ENCODE data around the gene SNX32.

Gene SNX32

DNA sequence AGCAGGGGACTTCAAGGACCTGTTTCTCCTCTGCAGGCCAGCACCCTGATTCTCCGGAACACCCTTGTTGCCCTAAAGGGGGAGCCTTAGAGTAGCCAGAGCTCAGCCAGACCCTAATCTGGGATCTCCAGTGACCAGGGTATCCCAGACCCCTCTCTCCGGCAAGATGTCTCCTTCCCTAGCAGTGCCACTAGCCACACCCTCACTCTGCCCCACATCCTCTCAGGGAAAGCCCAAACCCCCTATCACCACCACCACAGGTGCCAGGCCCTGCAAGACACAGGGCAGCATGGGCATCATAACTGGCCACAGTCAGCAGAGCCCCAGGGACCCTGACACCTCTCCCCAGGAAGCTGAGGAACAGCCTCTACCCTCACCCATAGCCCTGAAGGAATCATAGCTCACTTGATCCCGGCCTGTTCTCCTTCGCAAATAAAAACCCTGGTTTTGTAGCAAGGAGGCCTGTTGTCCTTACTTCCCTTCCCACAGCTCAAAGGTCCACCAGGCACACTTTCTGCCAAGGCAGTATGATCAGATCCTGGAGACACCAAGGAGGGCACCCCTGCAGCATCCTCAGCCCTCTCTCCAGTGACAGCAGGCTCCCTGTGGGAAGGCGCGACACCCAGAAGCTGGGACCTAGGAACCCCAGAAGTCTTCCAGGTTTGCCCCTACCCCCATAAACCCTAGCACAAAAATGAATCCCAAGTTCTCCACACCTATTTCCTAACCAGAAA, 19.6 kb downstream of the SNX32 start:
- peaks cover 24% of the 10 kb centered on the region for H3K36me3 ChIP-seq (ENCODE audit: low read length)

DNA sequence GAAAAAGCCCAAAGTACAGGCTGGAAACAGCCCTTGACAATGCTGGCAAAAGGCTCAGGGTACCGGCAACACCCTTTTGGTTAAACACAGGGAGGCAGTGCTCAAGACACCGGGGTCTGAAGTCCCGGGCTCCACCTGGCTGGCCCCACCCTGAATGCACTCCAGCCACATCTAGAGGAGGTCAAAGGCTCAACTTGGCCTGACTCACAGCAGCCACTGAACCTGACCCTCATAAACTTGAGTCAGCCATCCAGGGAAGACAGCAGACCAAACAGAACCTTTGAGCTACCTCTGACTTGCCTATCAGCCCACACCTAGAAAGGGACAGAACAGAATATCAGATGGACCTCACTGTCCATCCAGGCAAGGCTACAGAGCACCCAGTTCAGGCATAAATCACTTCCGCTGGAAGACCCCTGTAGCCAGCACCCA, 20.4 kb downstream of the SNX32 start:
- Histone ChIP-seq H3K9me2 (replicated peaks; ENCODE audit: insufficient read depth, low read length) (no peaks in the 10 kb centered on the region), H3K9me3 (ENCODE audit: insufficient read depth, low read length) (no peaks in the 10 kb centered on the region), H3K4me2 (ENCODE audit: low read depth, low read length, poor library complexity, severe bottlenecking) (no peak overlapping the region), H3K36me3 (ENCODE audit: low read length) (peaks cover 24% of the 10 kb centered on the region), H4K20me1 (ENCODE audit: low read depth, low read length) (peaks cover 16% of the 10 kb centered on the region), H2AFZ (ENCODE audit: low read depth, low read length, severe bottlenecking) (no peak overlapping the region), H3K27me3 (ENCODE audit: low read length) (no peaks in the 10 kb centered on the region), H3K79me2 (ENCODE audit: insufficient read depth, low read length) (peaks cover 28% of the 10 kb centered on the region), H3K4me3 (ENCODE audit: insufficient read depth, low read length, poor library complexity, severe bottlenecking) (no peak overlapping the region), H3K27ac (ENCODE audit: low read depth, low read length) (no peak overlapping the region), H3K9ac (ENCODE audit: low read length) (no peak overlapping the region), H3F3A (ENCODE audit: insufficient read depth) (peaks cover 34% of the 10 kb centered on the region)
- no peak for TF ChIP-seq EZH2phosphoT487 (conservative IDR thresholded peaks at IDR 0.05; ENCODE audit: low read length)
- TF ChIP-seq, protein P1, sequence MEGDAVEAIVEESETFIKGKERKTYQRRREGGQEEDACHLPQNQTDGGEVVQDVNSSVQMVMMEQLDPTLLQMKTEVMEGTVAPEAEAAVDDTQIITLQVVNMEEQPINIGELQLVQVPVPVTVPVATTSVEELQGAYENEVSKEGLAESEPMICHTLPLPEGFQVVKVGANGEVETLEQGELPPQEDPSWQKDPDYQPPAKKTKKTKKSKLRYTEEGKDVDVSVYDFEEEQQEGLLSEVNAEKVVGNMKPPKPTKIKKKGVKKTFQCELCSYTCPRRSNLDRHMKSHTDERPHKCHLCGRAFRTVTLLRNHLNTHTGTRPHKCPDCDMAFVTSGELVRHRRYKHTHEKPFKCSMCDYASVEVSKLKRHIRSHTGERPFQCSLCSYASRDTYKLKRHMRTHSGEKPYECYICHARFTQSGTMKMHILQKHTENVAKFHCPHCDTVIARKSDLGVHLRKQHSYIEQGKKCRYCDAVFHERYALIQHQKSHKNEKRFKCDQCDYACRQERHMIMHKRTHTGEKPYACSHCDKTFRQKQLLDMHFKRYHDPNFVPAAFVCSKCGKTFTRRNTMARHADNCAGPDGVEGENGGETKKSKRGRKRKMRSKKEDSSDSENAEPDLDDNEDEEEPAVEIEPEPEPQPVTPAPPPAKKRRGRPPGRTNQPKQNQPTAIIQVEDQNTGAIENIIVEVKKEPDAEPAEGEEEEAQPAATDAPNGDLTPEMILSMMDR (IDR thresholded peaks at IDR 0.05; ENCODE audit: insufficient read depth, low read length, poor library complexity, severe bottlenecking), result no peak

More for the DNA sequence above, 19.6 kb downstream of the SNX32 start:
- H3F3A ChIP-seq (ENCODE audit: insufficient read depth), result peaks cover 27% of the 10 kb centered on the region
- H3K79me2 ChIP-seq (ENCODE audit: insufficient read depth, low read length), result peaks cover 28% of the 10 kb centered on the region
- no peak overlapping the region for H3K9ac ChIP-seq (ENCODE audit: low read length)
- H3K4me3 ChIP-seq (ENCODE audit: insufficient read depth, low read length, poor library complexity, severe bottlenecking), result no peak overlapping the region
- H2AFZ ChIP-seq (ENCODE audit: low read depth, low read length, severe bottlenecking), result no peak overlapping the region
- no peaks in the 10 kb centered on the region for H3K27me3 ChIP-seq (ENCODE audit: low read length)
- H3K9me2 ChIP-seq (replicated peaks; ENCODE audit: insufficient read depth, low read length), result no peaks in the 10 kb centered on the region
- H4K20me1 ChIP-seq (ENCODE audit: low read depth, low read length), result peaks cover 16% of the 10 kb centered on the region
- H3K9me3 ChIP-seq (ENCODE audit: insufficient read depth, low read length), result no peaks in the 10 kb centered on the region
- H3K27ac ChIP-seq (ENCODE audit: low read depth, low read length), result no peak overlapping the region
- H3K4me2 ChIP-seq (ENCODE audit: low read depth, low read length, poor library complexity, severe bottlenecking), result no peak overlapping the region
- TF ChIP-seq, protein P1 (IDR thresholded peaks at IDR 0.05; ENCODE audit: insufficient read depth, low read length, poor library complexity, severe bottlenecking), result no peak
- no peak for TF ChIP-seq EZH2phosphoT487 (conservative IDR thresholded peaks at IDR 0.05; ENCODE audit: low read length)

DNA sequence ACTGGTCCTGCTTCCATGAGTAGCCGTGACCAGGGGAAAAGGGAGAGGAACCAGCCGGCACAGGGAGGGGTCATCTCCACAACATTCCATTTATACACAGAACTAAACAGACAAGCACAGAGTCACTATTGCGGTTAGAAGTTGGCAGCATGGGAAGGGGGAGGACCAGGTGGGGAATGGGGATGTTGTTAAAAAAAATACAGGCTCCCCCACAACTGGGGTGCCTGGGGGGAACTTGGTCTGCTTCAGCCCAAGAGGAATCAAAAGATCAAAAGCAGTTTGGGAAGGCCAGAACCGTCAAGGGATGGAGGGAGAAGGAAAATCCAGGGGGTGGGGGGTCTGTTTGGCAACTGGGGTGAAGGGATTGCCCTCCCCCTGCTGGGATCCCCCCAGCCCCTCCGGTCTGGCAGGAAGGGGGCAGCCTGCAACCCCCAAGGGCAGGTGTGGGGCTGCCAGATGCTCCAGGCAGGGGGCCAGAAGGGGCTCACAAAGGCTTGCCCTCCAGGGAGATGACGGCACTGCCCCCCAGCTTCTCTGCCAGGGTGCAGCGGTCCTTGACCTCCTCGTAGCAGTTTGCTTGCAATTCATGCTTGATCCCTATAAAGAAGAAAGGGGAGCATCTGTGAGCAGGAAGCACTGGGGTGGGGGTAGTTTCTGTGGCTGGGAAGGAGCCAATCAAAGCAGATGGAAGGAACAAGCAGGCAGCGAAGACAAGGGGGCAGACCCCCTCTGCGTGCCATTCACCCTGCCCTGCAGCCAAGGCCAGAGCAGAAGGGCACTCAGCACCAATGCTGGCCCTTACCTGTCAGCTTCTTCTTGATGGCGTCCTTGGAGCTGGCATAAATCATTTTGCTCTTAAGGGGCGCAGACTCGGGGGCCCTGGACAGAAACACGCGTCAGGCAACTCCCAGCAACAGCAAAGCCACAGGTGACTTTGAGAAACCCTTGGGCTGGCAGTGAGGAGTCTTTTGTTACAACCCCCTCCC, 21.4 kb downstream of the SNX32 start:
- peaks cover 28% of the 10 kb centered on the region for H3K79me2 ChIP-seq (ENCODE audit: insufficient read depth, low read length)
- H2AFZ ChIP-seq (ENCODE audit: low read depth, low read length, severe bottlenecking), result no peak overlapping the region
- no peaks in the 10 kb centered on the region for H3K9me2 ChIP-seq (replicated peaks; ENCODE audit: insufficient read depth, low read length)
- TF ChIP-seq EZH2phosphoT487 (conservative IDR thresholded peaks at IDR 0.05; ENCODE audit: low read length), result no peak
- TF ChIP-seq, protein P1 (IDR thresholded peaks at IDR 0.05; ENCODE audit: insufficient read depth, low read length, poor library complexity, severe bottlenecking), result no peak
- H4K20me1 ChIP-seq (ENCODE audit: low read depth, low read length), result peaks cover 16% of the 10 kb centered on the region
- H3K4me3 ChIP-seq (ENCODE audit: insufficient read depth, low read length, poor library complexity, severe bottlenecking), result no peak overlapping the region
- peaks cover 24% of the 10 kb centered on the region for H3K36me3 ChIP-seq (ENCODE audit: low read length)
- peaks cover 34% of the 10 kb centered on the region for H3F3A ChIP-seq (ENCODE audit: insufficient read depth)
- no peak overlapping the region for H3K27ac ChIP-seq (ENCODE audit: low read depth, low read length)
- H3K4me2 ChIP-seq (ENCODE audit: low read depth, low read length, poor library complexity, severe bottlenecking), result no peak overlapping the region
- no peak overlapping the region for H3K9ac ChIP-seq (ENCODE audit: low read length)
- no peaks in the 10 kb centered on the region for H3K9me3 ChIP-seq (ENCODE audit: insufficient read depth, low read length)
- H3K27me3 ChIP-seq (ENCODE audit: low read length), result no peaks in the 10 kb centered on the region

All from SU-DHL-6 (cell line).